ENCODE data around the gene ADAMTS2. TPM values are rescaled to one million over a fixed set of nuclear protein-coding genes. Genes with fewer than 3 reads are reported as not detected.

The ADAMTS2 gene
- total RNA-seq, 1 donor from 2014 or later = 0.29 TPM

GRCh38 chr5:179343719-179344430 is 1.4 kb downstream of the ADAMTS2 start:
- H3K4me3 ChIP-seq (ENCODE audit: low read depth, low read length) = peak overlapping the region; percentile 64
- DNase-seq (ENCODE audit: low read depth) = no peak

GRCh38 chr5:179343021-179343718 is 2.1 kb downstream of the ADAMTS2 start:
- no peak for DNase-seq (ENCODE audit: low read depth)
- H3K4me3 ChIP-seq (ENCODE audit: low read depth, low read length) = peak overlapping the region; percentile 64
- TF ChIP-seq CTCF (conservative IDR thresholded peaks at IDR 0.05; ENCODE audit: low read depth, low read length) = no peak

More at GRCh38 chr5:179343719-179344430, 1.4 kb downstream of the ADAMTS2 start:
- TF ChIP-seq CTCF (conservative IDR thresholded peaks at IDR 0.05; ENCODE audit: low read depth, low read length) = peak; percentile 38

- DNase-seq (ENCODE audit: low read depth) = no peak
- peak overlapping the region; percentile 64 for H3K4me3 ChIP-seq (ENCODE audit: low read depth, low read length)
- peak; percentile 39 for TF ChIP-seq CTCF (conservative IDR thresholded peaks at IDR 0.05; ENCODE audit: low read depth, low read length)
Measured at GRCh38 chr5:179342577-179342976, 2.7 kb downstream of the ADAMTS2 start.

- no peak for DNase-seq (ENCODE audit: low read depth)
- H3K4me3 ChIP-seq (ENCODE audit: low read depth, low read length) = no peak overlapping the region
- TF ChIP-seq CTCF (conservative IDR thresholded peaks at IDR 0.05; ENCODE audit: low read depth, low read length) = no peak
Measured at GRCh38 chr5:179340465-179340864, 4.8 kb downstream of the ADAMTS2 start.

GRCh38 chr5:179339996-179340395 is 5.3 kb downstream of the ADAMTS2 start:
- DNase-seq (ENCODE audit: low read depth) = no peak
- H3K4me3 ChIP-seq (ENCODE audit: low read depth, low read length) = no peak overlapping the region
- TF ChIP-seq CTCF (conservative IDR thresholded peaks at IDR 0.05; ENCODE audit: low read depth, low read length) = no peak

GRCh38 chr5:179339081-179339480 is 6.2 kb downstream of the ADAMTS2 start:
- no peak for TF ChIP-seq CTCF (conservative IDR thresholded peaks at IDR 0.05; ENCODE audit: low read depth, low read length)
- DNase-seq (ENCODE audit: low read depth) = no peak
- H3K4me3 ChIP-seq (ENCODE audit: low read depth, low read length) = no peak overlapping the region

All from epithelial cell of proximal tubule (primary cell).